GM12878 (cell line): Measurements from ENCODE around the gene ADAMTSL2. TPM values are rescaled to one million over a fixed set of nuclear protein-coding genes. Genes with fewer than 3 reads are reported as not detected.

Experiments used
- ATAC-seq: fragments of 200-7000 bp; cut with Tn5 transposase; 3 replicates; pipeline ENCODE4 v1.9.1; 2020; ENCODE audit warnings: mild to moderate bottlenecking, moderate library complexity
- BruUV-seq: library from RNA; stranded (reverse); fragments of 400-500 nt; replicated peaks from 2 replicates; lab custom pipeline; 2021; lab: Mats Ljungman, UMichigan
- CTCF ChIA-PET: fragments of 300-600 bp; sonication (Branson Sonifier 250); formaldehyde crosslinking; extraction: SDS; loops from one replicate; lab custom pipeline; 2021; ENCODE audit warnings: inconsistent platforms; lab: Yijun Ruan, JAX
- POLR2A ChIA-PET: fragments of 350-600 bp; formaldehyde crosslinking; extraction: SDS; loops from one replicate; lab custom pipeline; 2021; ENCODE audit warnings: inconsistent platforms; lab: Charles Lee
- RAD21 ChIA-PET: fragments of 300-600 bp; sonication (Branson Sonifier 250); formaldehyde crosslinking; loops from one replicate; lab custom pipeline; 2023; ENCODE audit warnings: antibody characterized with exemption; ENCODE audit not compliant: unreplicated experiment; lab: Charles Lee
- SMC1A ChIA-PET: fragments of 300-600 bp; sonication (Branson Sonifier 250); formaldehyde crosslinking; loops from one replicate; lab custom pipeline; 2023; ENCODE audit not compliant: unreplicated experiment, uncharacterized antibody; lab: Charles Lee
- DNase-seq: peaks from one replicate; pipeline ENCODE4 v3.0.0-alpha.2; 2011; ENCODE audit warnings: low read depth, low spot score
- FAIRE-seq: peaks from 3 replicates; lab custom pipeline; 2011; peaks lifted over from hg19 to GRCh38; lab: Jason Lieb, UNC
- H2AFZ ChIP-seq: 2 replicates; pipeline ENCODE4 v1.6.0; 2011; ENCODE audit warnings: low read depth, low read length, control low read depth; ENCODE audit not compliant: control insufficient read depth
- H3K27ac ChIP-seq: 2 replicates; pipeline ENCODE4 v1.5.1; 2011; ENCODE audit warnings: control low read depth; ENCODE audit not compliant: control insufficient read depth, insufficient read depth
- H3K27me3 ChIP-seq, 2 experiments: replicated peaks in 1 of 2; 2 replicates each; pipeline versions ENCODE4 v1.6.0 to v1.6.1; 2011; ENCODE audit warnings: low read length in 1 of 2; ENCODE audit not compliant: control insufficient read depth in 2 of 2, insufficient read depth in 2 of 2
- H3K36me3 ChIP-seq, 2 experiments: 2 replicates each; pipeline ENCODE4 v1.5.1; 2011; ENCODE audit warnings: low read length in 1 of 2; ENCODE audit not compliant: control insufficient read depth in 2 of 2, insufficient read depth in 2 of 2
- H3K4me1 ChIP-seq: 2 replicates; pipeline ENCODE4 v1.6.1; 2011; ENCODE audit warnings: mild to moderate bottlenecking, low read length, moderate library complexity, mixed read lengths; ENCODE audit not compliant: control insufficient read depth, insufficient read depth
- H3K4me2 ChIP-seq: 2 replicates; pipeline ENCODE4 v1.6.0; 2011; ENCODE audit warnings: control low read depth; ENCODE audit not compliant: control insufficient read depth, insufficient read depth
- H3K4me3 ChIP-seq: fragments of 200-600 bp; sonication (generic); 2 replicates; pipeline ENCODE4 v1.5.1; 2016
- H3K79me2 ChIP-seq: 2 replicates; pipeline ENCODE4 v1.6.0; 2011; ENCODE audit warnings: low read length; ENCODE audit not compliant: control insufficient read depth, insufficient read depth
- H3K9ac ChIP-seq: 2 replicates; pipeline ENCODE4 v1.8.0; 2011; ENCODE audit warnings: low read length, control low read depth, mixed read lengths; ENCODE audit not compliant: control insufficient read depth, insufficient read depth
- H3K9me3 ChIP-seq: replicated peaks from 3 replicates; pipeline ENCODE4 v1.5.1; 2011; ENCODE audit warnings: mild to moderate bottlenecking, low read length; ENCODE audit not compliant: control insufficient read depth, insufficient read depth
- H4K20me1 ChIP-seq: 2 replicates; pipeline ENCODE4 v1.6.0; 2011; ENCODE audit not compliant: control insufficient read depth, insufficient read depth
- BHLHE40 ChIP-seq, 2 experiments: fragments of 450-650 bp in 1 of 2; IDR thresholded peaks; 2 replicates each; pipeline ENCODE4 v1.6.1; 2011 to 2017; ENCODE audit warnings: low read depth in 2 of 2, borderline replicate concordance in 1 of 2, improper control_type of control experiment in 1 of 2, low read length in 1 of 2, mild to moderate bottlenecking in 1 of 2
- CBX5 ChIP-seq: sonication (generic); IDR thresholded peaks from 2 replicates; pipeline ENCODE4 v1.6.1; 2016; ENCODE audit warnings: low read depth, moderate library complexity, mild to moderate bottlenecking, inconsistent platforms
- DPF2 ChIP-seq: fragments of 450-650 bp; IDR thresholded peaks from 2 replicates; pipeline ENCODE4 v1.6.1; 2017; ENCODE audit warnings: mild to moderate bottlenecking
- ETV6 ChIP-seq, 2 experiments: fragments of 450-650 bp in 1 of 2; IDR thresholded peaks in 1 of 2; conservative IDR thresholded peaks in 1 of 2; 2 replicates each; pipeline ENCODE4 v1.6.1; 2014; ENCODE audit warnings: antibody characterized with exemption in 1 of 2, borderline replicate concordance in 1 of 2, low read depth in 1 of 2, mild to moderate bottlenecking in 1 of 2, moderate library complexity in 1 of 2
- IRF3 ChIP-seq: fragments of 450-650 bp; IDR thresholded peaks from 2 replicates; pipeline ENCODE4 v1.6.1; 2014; ENCODE audit warnings: mild to moderate bottlenecking
- RAD21 ChIP-seq: IDR thresholded peaks from 2 replicates; pipeline ENCODE4 v1.6.1; 2011; ENCODE audit warnings: mild to moderate bottlenecking, low read depth, low read length, moderate library complexity; ENCODE audit not compliant: insufficient read depth
- ZBTB40 ChIP-seq: fragments of 450-650 bp; IDR thresholded peaks from 2 replicates; pipeline ENCODE4 v1.6.1; 2016; ENCODE audit warnings: mild to moderate bottlenecking, moderate library complexity, borderline replicate concordance
- ZNF24 ChIP-seq: fragments of 450-650 bp; IDR thresholded peaks from 2 replicates; pipeline ENCODE4 v1.6.1; 2017; ENCODE audit warnings: antibody characterized with exemption, mild to moderate bottlenecking
- WGBS: methylation state at CpG from one replicate; pipeline ENCODE4 v1.1.6; 2016; ENCODE audit warnings: low lambda C conversion rate; ENCODE audit not compliant: insufficient replicate concordance, insufficient coverage; ENCODE audit errors: missing lambda C conversion rate; 5-methylcytosine and 5-hydroxymethylcytosine counted together
- in situ Hi-C: fragments of 300-500 bp; cut with MboI; formaldehyde crosslinking; loops from 9 replicates; pipeline ENCODE4 v1.14.3; 2018; ENCODE audit warnings: mixed read lengths
- intact Hi-C: fragments of 100-400 bp; cut with micrococcal nuclease; formaldehyde crosslinking; loops from one replicate; pipeline ENCODE4 v1.14.2; 2022; ENCODE audit not compliant: unreplicated experiment
- polyA plus RNA-seq, 11 experiments: library from polyadenylated mRNA; depleted of rRNA in 4 of 11; unstranded in 6 of 11; stranded (reverse) in 5 of 11; fragments of >200 nt; fragmentation: Nextera tagmentation in 4 of 11; fragmentation: Illumina TruSeq in 1 of 11; extraction: Ambion mirVana in 4 of 11; extraction: Trizol in 1 of 11; gene quantifications; 1 replicate in 1 of 11; 2 replicates in 10 of 11; pipeline versions ENCODE4 v1.2.1 to v1.2.3, GENCODE V29; 2011 to 2016; ENCODE audit warnings: inconsistent platforms in 2 of 11, missing spikeins in 2 of 11, low read depth in 1 of 11
- total RNA-seq, 4 experiments: library from RNA; depleted of rRNA in 3 of 4; stranded (reverse); fragments of >200 nt in 3 of 4; fragmentation: Illumina TruSeq in 1 of 4; extraction: Trizol in 1 of 4; gene quantifications; 2 replicates each; pipeline versions ENCODE4 v1.2.1 to v1.2.3, GENCODE V29; 2013 to 2021

ADAMTSL2 gene
- total and polyA plus RNA-seq, 10 of the 15 experiments (the other 5 are each of a cell fraction or from before 2014, with no cell fraction given) = 0.07 TPM; not detected in 9

- H3K27ac ChIP-seq = no peak within 1 kb of the TSS
- peaks cover 0 to 8% of the 10 kb centered on the region in 2 experiments; a peak in 3 of 4 replicates for H3K27me3 ChIP-seq
- TF ChIP-seq IRF3 (no peak), RAD21 (no peak), ZBTB40 (no peak), ETV6 (conservative IDR thresholded peaks at IDR 0.05 in 1 of 2, IDR thresholded peaks at IDR 0.05 in 1 of 2; ENCODE audit: borderline replicate concordance in 1 of 2, low read depth in 1 of 2) (no peak), BHLHE40 (IDR thresholded peaks at IDR 0.05; ENCODE audit: borderline replicate concordance in 1 of 2, low read depth in 2 of 2, low read length in 1 of 2) (0 out of 4 replicates have a peak, but pooled peaks of 1 of the 2 experiments have one; percentile 10), DPF2 (no peak), CBX5 (no peak), ZNF24 (no peak)
- no peak within 1 kb of the TSS for H3K4me3 ChIP-seq
- H3K4me1 ChIP-seq = no peaks in the 10 kb centered on the region
- no peaks in the 10 kb centered on the region for H4K20me1 ChIP-seq
- BruUV-seq = no TSS peak
- ChIA-PET RAD21 (no interaction called here), POLR2A (no interaction called here), CTCF (no interaction called here), SMC1A (no interaction called here)
- intact Hi-C loops (no loop called here), in situ Hi-C loops (loop anchor here (25.0 kb wide), 1 partner anchor 488 kb away; no protein-coding TSS in a partner anchor)
- no peak within 1 kb of the TSS for H2AFZ ChIP-seq
- DNase-seq (no peak), ATAC-seq (no peak), FAIRE-seq (no peak)
- H3K9ac ChIP-seq = no peak within 1 kb of the TSS
- H3K36me3 ChIP-seq = no peaks in the 10 kb centered on the region
- no peak within 1 kb of the TSS for H3K4me2 ChIP-seq
- H3K79me2 ChIP-seq = no peaks in the 10 kb centered on the region
- H3K9me3 ChIP-seq = no peaks in the 10 kb centered on the region
- 17% methylated on average over 17 of the region's 17 CpGs for WGBS
Measured at GRCh38 chr9:133524679-133525228, 9.8 kb upstream of the ADAMTSL2 start, which contains the start of gene MYMK. Gene MYMK, minus strand, starts transcription at chr9:133524959. Its CDS starts 115 bp downstream, at chr9:133524844.
